Measurements from ENCODE around the gene CDC6.
"Not testable (repeated sequence)": the region's sequence is repeated elsewhere in the genome, so short reads cannot be mapped to it uniquely, and the experiment has no call there.

The CDC6 gene

GRCh38 chr17:40287159-40287493 lies 553 bp upstream of the CDC6 start:
- DNase-seq (ENCODE audit: extremely low read depth, low read depth), result no peak
- TF ChIP-seq CTCF (IDR thresholded peaks at IDR 0.05; ENCODE audit: low read depth, low read length), result no peak

DNA sequence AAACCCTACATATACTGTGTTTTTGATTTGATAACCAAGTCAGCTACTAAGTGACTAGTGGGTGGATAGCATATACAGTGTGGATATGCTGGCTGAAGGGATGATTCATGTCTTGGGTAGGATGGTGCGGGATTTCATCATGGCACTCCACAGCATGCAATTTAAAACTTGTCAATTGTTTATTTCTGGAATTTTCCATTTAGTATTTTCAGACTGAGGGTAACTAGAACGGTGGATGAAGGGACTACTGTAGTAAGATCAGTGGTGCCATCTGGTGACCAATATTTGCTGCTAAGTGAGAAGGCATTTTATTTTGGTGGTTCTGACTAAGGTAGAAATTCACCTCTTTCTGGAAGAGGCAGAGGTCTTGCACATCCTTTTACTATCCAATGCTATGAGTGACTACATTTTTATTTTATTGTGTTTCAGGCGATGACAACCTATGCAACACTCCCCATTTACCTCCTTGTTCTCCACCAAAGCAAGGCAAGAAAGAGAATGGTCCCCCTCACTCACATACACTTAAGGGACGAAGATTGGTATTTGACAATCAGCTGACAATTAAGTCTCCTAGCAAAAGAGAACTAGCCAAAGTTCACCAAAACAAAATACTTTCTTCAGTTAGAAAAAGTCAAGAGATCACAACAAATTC lies 3.1 kb downstream of the CDC6 start:
- peak; percentile 92 for DNase-seq (ENCODE audit: extremely low read depth, low read depth)

GRCh38 chr17:40291281-40291664 lies 3.6 kb downstream of the CDC6 start:
- DNase-seq (ENCODE audit: extremely low read depth, low read depth), result no peak
- no peak for TF ChIP-seq CTCF (IDR thresholded peaks at IDR 0.05; ENCODE audit: low read depth, low read length)

More for the DNA sequence above, 3.1 kb downstream of the CDC6 start:
- peak; percentile 68 for TF ChIP-seq CTCF (IDR thresholded peaks at IDR 0.05; ENCODE audit: low read depth, low read length)

GRCh38 chr17:40293363-40293762 lies 5.7 kb downstream of the CDC6 start:
- TF ChIP-seq CTCF (IDR thresholded peaks at IDR 0.05; ENCODE audit: low read depth, low read length), result no peak
- no peak for DNase-seq (ENCODE audit: extremely low read depth, low read depth)

DNA sequence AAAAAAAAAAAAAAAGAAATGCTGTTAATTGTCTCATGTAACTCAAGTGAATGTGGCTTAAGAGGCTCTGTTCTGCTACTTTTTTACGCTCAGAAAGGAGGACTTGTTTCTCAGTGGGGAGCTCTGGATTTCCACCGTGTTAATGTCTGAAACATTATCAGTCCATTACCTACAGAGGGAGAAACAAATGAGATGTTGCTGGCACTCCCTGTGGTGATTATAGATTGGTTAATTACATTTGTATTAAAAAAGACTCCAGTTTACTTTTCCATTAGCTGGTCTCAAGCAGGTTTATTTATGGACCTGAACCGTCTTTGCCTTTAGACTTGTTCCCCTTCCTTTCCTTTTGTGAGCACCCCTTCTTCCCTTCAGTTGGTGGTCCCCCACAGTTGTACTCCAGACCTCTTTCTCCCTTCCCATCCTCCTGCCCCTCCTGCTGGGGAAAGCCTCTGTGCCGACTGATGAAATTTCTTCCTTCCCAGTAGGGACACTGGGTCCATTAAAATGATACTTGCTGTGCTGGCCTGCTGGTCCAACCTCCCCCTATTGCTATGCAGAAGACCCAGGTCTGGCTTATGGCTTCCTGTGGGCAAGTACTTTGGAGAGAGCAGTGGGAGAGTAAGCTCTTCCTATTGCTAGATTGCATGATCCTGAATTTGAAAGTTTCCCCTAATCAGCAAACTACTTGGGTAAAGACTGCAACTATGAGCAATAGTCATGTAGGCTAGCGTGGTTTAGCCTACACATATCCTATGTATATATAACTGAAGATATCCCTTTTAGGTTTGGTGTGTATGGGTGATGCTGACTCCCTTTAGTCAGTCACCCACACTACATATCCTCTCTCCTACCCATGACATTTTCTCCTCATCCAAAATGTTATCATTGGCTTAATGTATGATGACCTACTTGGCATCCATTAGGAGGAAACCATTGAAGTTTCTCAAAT lies 8.1 kb downstream of the CDC6 start:
- DNase-seq (ENCODE audit: extremely low read depth, low read depth), result no peak
- no peak for TF ChIP-seq CTCF (IDR thresholded peaks at IDR 0.05; ENCODE audit: low read depth, low read length)

DNA sequence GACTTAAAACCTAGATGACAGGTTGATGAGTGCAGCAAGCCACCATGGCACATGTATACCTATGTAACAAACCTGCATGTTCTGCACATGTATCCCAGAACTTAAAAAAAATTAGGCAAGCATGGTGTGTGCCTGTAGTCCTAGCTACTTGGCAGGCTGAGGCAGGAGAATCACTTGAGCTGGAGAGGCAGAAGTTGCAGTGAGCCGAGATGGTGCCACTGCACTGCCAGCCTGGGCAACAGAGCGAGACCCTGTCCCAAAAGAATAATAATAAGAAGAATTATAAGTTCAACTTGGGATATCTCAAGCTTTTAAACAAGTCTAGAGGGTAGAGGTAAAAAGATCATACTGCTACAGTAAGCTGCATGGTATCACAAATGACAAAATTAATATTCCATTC lies 9.8 kb downstream of the CDC6 start:
- DNase-seq (ENCODE audit: extremely low read depth, low read depth), result no peak
- TF ChIP-seq CTCF (IDR thresholded peaks at IDR 0.05; ENCODE audit: low read depth, low read length), result no peak

DNA sequence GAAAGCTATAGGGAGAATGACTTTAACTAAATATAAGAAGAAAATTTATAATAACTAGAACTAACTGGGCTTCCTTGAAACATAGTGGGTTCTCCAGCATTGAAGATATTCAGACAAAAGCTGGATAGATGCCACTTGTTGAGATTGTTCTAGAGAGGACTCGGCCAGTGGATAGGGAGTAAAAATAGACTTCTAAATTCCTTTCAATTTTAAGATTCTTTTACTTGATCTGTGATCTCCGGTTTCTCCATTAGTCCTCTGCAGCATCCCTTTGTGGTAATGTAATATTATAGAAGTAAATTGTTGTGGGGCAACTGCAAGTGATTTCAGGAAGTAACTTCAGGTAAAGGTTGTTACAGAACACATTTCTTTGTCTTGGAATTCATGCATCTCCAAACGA lies 11.0 kb downstream of the CDC6 start:
- TF ChIP-seq CTCF (IDR thresholded peaks at IDR 0.05; ENCODE audit: low read depth, low read length), result no peak
- DNase-seq (ENCODE audit: extremely low read depth, low read depth), result no peak

DNA sequence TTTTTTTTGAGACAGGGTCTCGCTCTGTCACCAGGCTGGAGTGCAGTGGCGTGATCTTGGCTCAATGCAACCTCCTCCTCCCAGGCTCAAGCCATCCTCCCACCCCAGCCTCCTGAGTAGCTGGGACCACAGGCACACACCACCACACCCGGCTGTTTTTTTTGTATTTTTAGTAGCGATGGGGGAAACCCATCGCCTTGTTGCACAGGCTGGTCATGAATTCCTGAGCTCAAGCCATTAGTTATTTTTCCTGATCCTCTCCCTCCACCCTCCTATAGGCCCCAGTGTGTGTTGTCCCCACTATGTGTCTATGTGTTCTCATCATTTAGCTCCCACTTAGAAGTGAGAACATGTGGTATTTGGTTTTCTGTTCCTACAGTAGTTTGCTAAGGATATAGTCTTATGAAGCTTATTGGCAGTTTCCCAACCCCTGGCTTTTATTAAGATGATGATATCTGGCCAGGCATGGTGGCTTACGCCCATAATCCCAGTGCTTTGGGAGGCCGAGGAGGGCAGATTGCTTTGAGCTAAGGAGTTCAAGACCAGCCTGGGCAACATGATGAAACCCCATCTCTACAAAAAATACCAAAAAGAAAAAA lies 11.6 kb downstream of the CDC6 start:
- DNase-seq (ENCODE audit: extremely low read depth, low read depth), result not testable (repeated sequence)

Data from AG09319 (cell line).